Epithelial cell of alveolus of lung (primary cell): ENCODE data around the gene PSIP1. TPM values are rescaled to one million over a fixed set of nuclear protein-coding genes. Genes with fewer than 3 reads are reported as not detected.

ENCODE experiments used
- total RNA-seq: library from RNA; depleted of rRNA; stranded (reverse); fragments of >200 nt; gene quantifications from 2 replicates; pipeline ENCODE4 v1.2.1, GENCODE V29; 2015

Gene PSIP1
- 45.3 and 46.4 TPM in 2 replicates for total RNA-seq

DNA sequence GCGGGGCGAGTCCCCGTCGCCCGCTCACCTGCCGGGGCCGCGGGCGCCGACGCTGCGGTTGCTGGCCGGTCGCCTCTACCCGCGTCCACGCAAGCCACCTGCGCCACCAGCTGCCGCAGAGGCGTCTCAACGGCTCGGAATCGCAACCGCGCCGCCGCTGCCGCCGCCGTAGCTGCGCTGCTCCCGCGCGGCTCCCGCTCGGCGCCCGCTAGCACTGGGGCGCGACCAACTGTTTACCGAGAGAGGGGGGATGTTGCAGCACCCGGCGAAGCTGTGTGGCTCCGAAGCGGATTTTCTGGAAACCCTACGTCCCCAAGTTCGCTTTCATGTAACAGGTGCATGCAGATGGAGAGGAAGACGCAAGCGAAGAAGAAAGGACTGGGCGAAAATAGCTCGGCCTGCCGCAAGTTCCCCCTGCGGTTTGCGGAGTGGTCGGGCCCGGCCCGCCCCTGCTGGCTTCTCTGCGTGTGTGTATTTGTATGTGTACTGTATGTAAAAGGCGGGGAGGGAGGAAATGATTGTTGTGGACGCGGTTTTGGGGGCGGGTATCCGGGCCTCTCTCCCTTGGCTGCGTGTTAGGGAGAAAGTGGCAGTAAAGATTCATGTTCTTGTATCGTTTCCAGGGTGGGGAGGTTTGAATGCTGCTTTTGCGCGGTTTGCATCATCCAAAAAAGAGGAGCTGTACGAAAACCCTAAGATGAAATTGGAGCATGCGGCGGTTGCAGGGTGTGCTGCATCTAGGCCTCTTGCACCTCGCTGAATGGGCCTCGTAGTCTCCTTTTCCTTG, at the start of gene PSIP1:
Gene PSIP1 (minus strand): TSS at position 182 of the 787 bp plus-strand sequence. CDS start 782 bp downstream, outside the sequence.

GRCh38 chr9:15552636-15553527, 42.1 kb upstream of the PSIP1 start, which contains the start of gene CCDC171:
TSS of gene CCDC171 (plus strand) at chr9:15553043. CDS start at chr9:15564089, 11,046 bp downstream.

DNA sequence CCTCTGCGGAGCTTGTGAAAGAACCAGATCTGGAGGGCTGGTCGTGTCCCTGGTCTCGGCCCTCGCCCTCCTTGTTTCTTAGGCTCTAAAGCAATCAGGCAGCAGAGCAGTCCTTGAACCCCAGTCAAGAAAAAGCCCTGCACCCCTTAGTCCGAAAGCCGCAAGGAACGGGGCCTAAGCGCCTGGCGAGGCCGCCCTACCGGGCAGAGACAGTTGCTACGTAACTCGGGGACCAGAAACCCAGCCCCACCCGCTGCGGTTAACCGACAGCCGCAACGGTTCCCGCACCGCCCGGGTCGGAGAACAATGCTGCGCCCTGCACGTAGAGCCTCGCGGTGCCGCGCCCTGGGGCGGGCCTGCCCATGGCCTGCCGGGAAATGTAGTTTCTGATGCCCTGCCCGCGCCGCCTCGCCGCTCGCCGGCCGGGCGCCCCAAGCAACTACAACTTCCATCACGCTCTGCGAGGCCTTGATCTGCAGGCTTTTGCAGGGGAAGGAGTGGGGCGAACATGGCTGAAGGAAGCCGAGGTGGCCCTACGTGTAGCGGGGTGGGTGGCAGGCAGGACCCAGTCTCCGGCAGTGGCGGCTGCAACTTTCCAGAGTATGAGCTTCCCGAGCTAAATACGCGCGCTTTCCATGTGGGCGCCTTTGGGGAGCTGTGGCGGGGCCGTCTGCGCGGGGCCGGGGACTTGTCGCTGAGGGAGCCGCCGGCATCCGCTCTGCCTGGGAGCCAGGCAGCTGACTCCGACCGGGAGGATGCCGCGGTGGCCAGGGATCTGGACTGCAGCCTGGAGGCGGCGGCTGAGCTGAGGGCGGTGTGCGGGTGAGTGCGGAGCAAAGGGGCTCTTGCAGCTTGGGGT, 88.2 kb downstream of the PSIP1 start, which contains the start of gene SNAPC3:
Gene SNAPC3 (plus strand): TSS at position 505 of the 859 bp plus-strand sequence. CDS start 4 bp downstream, at position 509.

Other genes with a start within 250 kb of the PSIP1 start
- 5.0 and 8.3 TPM in 2 replicates for gene TTC39B, start 203.8 kb downstream of the PSIP1 start, total RNA-seq
- 22.2 and 43.3 TPM in 2 replicates for gene SNAPC3, start 88.1 kb downstream of the PSIP1 start, total RNA-seq
- 1.0 and 1.9 TPM in 2 replicates for gene CCDC171, start 42.1 kb upstream of the PSIP1 start, total RNA-seq